ENCODE data around the gene CHD1.

CHD1 gene

DNA sequence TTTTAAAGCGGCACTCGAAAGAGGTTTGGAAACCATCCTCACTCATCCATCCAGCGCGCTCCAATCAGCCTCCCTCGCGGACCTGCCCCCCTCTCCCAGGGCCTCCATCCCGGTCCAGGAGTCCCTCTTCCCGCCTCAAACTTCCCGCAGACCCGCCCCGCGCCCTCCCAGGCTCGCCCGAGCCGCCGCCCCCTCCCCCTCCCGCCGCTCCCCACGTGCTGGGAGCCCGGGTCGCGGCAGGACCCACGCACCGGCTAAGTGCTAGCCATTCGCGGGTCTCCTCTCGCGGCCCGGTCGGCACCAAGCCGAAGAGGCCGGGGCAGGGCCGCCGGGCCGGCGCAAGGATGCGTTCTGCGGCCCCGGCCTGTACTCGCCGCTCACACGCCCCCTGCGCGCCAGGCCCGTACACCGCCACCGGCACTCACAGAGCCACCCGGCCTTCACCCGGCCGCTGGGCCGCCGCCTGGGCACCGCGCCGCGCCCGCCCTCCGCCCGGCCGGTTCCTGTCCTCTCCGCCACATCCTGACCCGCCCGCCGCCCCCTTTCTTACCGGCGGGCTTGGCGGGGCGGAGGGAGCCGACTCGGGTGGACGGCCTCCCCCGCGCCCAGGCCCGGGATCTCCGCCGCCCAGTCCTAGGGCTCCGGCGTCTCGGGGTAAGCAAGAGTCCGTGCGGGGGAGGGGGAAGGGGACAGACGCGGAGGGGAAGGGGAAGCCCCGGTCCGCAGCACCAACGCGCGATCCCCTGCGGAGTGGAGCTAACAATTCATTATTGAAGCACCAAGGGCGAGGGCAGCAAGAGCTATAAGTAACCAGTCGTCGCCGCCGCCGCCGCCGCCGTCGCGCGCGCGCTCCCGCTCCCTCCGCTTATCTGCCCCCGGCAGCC lies 576 bp downstream of the CHD1 start:
- Histone ChIP-seq H3K4me3 (peak overlapping the region; percentile 78 to 97 (median 93)), H3K4me2 (peak overlapping the region; percentile 54 to 88 (median 81)), H3K9me3 (replicated peaks in 1 of 11) (no peaks in the 10 kb centered on the region), H3K9ac (peak overlapping the region; percentile 93 to 100 (median 99)), H3K36me3 (peaks cover 26 to 36% (median 32%) of the 10 kb centered on the region in 11 experiments), H3K27me3 (no peaks in the 10 kb centered on the region), H3K4me1 (peaks cover 48 to 68% (median 61%) of the 10 kb centered on the region in 10 experiments), H3K27ac (peak overlapping the region; percentile 95 to 100 (median 100)), H4K20me1 (peaks cover 26 to 57% (median 45%) of the 10 kb centered on the region in 11 experiments; a peak in 21 of 22 replicates)
- no peak for TF ChIP-seq Cebpa-rat (IDR thresholded peaks at IDR 0.05)

DNA sequence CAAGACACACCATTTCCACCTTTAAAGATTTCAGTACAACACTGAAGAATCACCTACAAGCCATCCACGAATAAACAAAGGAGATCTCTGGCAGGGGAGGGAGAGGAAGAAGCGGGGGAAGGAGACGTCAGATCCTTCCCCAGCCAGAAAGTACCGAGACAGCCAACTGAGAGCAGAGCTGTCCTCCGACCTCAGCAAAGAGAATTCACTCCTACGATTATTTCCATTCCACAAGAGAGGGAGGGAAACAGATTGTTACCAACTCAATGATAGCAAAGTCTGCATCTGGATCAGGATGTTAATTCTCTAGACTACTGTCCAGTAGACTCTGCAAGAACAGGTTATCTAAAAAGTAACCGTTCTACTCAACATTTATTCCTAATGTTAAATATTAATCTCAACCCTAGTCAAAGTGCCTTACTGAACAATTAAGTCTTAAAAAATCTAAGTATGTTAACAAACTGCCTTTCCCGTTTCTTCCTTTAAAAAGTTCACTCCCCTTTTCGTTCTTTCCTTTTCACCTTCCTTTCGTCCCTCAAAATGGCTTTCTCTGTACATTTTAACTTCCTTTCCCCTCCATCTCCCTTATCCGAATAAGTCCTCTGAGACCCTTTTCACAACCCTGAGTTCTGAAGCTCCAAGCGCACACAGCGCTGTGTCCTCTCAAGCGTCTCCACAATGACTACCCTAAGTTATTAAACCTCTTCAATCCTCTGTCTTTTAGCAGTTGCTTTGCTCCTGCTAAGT lies 1.4 kb downstream of the CHD1 start:
- no peaks in the 10 kb centered on the region for H3K9me3 ChIP-seq (replicated peaks in 1 of 11)
- H3K9ac ChIP-seq = peak overlapping the region; percentile 93 to 100 (median 99)
- peaks cover 48 to 68% (median 62%) of the 10 kb centered on the region in 10 experiments for H3K4me1 ChIP-seq
- H3K27me3 ChIP-seq = no peaks in the 10 kb centered on the region
- H3K4me3 ChIP-seq = peak overlapping the region; percentile 78 to 97 (median 93)
- peaks cover 33 to 42% (median 38%) of the 10 kb centered on the region in 11 experiments for H3K36me3 ChIP-seq
- peak overlapping the region; percentile 95 to 100 (median 100) for H3K27ac ChIP-seq
- peaks cover 34 to 65% (median 48%) of the 10 kb centered on the region in 11 experiments; a peak in 21 of 22 replicates for H4K20me1 ChIP-seq
- H3K4me2 ChIP-seq = peak overlapping the region; percentile 54 to 88 (median 81)
- no peak for TF ChIP-seq Cebpa-rat (IDR thresholded peaks at IDR 0.05)

DNA sequence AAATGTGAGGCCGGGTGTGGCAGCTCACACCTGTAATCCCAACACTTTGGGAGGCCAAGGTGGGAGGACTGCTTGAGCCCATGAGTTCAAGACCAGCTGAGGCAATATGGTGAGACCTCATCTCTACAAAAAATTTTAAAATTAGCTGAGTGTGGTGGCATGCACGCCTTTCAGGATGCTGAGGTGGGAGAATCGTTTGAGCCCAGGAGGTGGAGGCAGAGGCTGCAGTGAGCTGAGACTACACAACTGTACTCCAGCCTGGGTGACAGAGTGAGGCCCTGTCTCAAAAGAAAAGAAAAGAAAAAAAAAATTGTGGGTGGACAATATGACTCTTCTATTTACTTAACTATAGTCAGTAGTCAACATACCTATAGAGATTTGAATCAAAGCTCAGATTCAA lies 4.8 kb downstream of the CHD1 start:
- TF ChIP-seq Cebpa-rat (IDR thresholded peaks at IDR 0.05) = no peak
- peak overlapping the region in 7 of 11 experiments; percentile 55 to 85 (median 73); a peak in 11 of 22 replicates for H3K27ac ChIP-seq
- H4K20me1 ChIP-seq = peaks cover 53 to 92% (median 77%) of the 10 kb centered on the region in 11 experiments; a peak in 21 of 22 replicates
- peaks cover 64 to 76% (median 69%) of the 10 kb centered on the region in 11 experiments for H3K36me3 ChIP-seq
- no peaks in the 10 kb centered on the region; a peak in 1 of 22 replicates for H3K9me3 ChIP-seq (replicated peaks in 1 of 11)
- H3K4me1 ChIP-seq = peaks cover 48 to 76% (median 63%) of the 10 kb centered on the region in 10 experiments
- peak overlapping the region in 2 of 10 experiments; percentile 9 to 47; a peak in 3 of 20 replicates for H3K4me3 ChIP-seq
- H3K27me3 ChIP-seq = no peaks in the 10 kb centered on the region
- H3K9ac ChIP-seq = peak overlapping the region in 7 of 11 experiments; percentile 10 to 79 (median 58); a peak in 11 of 22 replicates
- peak overlapping the region in 10 of 11 experiments; percentile 65 to 86 (median 80); a peak in 20 of 22 replicates for H3K4me2 ChIP-seq

DNA sequence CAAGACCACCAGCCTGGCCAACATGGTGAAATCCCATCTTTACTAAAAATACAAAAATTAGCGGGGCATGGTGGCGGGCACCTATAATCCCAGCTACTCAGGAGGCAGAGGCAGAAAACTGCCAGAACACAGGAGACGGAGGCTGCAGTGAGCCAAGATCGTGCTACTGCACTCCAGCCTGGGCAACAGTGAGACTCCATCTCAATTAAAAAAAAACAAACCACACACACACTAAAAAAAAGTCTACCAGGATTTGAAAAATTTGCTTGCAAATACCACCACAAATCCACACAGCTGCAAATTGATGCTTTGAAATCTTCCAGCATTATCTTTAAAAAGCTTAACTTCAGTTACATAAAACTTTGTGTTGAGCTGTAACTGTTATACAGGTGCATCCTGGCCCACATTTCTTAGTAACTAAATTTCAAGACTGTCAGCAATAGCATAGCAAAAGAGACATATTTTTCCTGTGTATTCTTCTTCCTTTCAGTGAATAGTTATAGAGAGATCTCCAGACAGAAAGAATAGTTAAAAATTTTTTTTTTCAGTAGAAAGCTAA lies 6.8 kb downstream of the CHD1 start:
- H3K27ac ChIP-seq = peak overlapping the region in 9 of 11 experiments; percentile 30 to 85 (median 67); a peak in 16 of 22 replicates
- H3K4me2 ChIP-seq = peak overlapping the region; percentile 65 to 86 (median 80)
- H3K27me3 ChIP-seq = no peaks in the 10 kb centered on the region
- H3K4me1 ChIP-seq = peaks cover 51 to 95% (median 73%) of the 10 kb centered on the region in 10 experiments
- peaks cover 66 to 100% (median 95%) of the 10 kb centered on the region in 11 experiments; a peak in 21 of 22 replicates for H4K20me1 ChIP-seq
- H3K9me3 ChIP-seq (replicated peaks in 1 of 11) = no peaks in the 10 kb centered on the region; a peak in 1 of 22 replicates
- H3K36me3 ChIP-seq = peaks cover 77 to 96% (median 87%) of the 10 kb centered on the region in 11 experiments
- H3K4me3 ChIP-seq = peak overlapping the region in 7 of 10 experiments; percentile 22 to 57 (median 39); a peak in 11 of 20 replicates
- TF ChIP-seq Cebpa-rat (IDR thresholded peaks at IDR 0.05) = no peak
- peak overlapping the region; percentile 29 to 79 (median 58); a peak in 19 of 22 replicates for H3K9ac ChIP-seq

DNA sequence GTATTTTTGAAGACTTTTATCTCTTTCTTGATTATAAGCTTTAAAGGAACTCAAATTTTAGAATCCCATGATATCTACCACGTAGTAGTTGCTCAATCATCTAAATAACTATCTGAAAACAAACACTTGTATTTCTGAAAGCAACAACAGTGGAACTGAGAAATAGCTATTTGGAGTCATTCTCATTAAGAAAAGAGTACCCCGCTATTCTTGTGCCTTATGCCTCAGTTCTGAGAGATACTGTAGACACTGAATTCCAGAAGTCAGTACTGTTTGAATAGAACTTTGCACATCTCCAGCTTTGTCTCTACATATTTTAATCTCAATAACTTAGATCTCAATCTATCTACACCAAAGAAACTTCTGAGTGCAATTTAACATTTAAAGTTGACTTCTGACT lies 11.4 kb downstream of the CHD1 start:
- no peak overlapping the region for H3K4me3 ChIP-seq
- H3K27me3 ChIP-seq = no peaks in the 10 kb centered on the region
- no peaks in the 10 kb centered on the region; a peak in 1 of 22 replicates for H3K9me3 ChIP-seq (replicated peaks in 1 of 11)
- H4K20me1 ChIP-seq = peaks cover 56 to 100% (median 99%) of the 10 kb centered on the region in 11 experiments; a peak in 20 of 22 replicates
- H3K9ac ChIP-seq = no peak overlapping the region
- H3K4me2 ChIP-seq = peak overlapping the region in 4 of 11 experiments; percentile 4 to 31 (median 16); a peak in 3 of 22 replicates
- peaks cover 28 to 77% (median 60%) of the 10 kb centered on the region in 10 experiments for H3K4me1 ChIP-seq
- peaks cover 57 to 100% (median 95%) of the 10 kb centered on the region in 11 experiments for H3K36me3 ChIP-seq
- TF ChIP-seq Cebpa-rat (IDR thresholded peaks at IDR 0.05) = no peak
- H3K27ac ChIP-seq = peak overlapping the region in 1 of 11 experiments; percentile 25; a peak in 1 of 22 replicates

DNA sequence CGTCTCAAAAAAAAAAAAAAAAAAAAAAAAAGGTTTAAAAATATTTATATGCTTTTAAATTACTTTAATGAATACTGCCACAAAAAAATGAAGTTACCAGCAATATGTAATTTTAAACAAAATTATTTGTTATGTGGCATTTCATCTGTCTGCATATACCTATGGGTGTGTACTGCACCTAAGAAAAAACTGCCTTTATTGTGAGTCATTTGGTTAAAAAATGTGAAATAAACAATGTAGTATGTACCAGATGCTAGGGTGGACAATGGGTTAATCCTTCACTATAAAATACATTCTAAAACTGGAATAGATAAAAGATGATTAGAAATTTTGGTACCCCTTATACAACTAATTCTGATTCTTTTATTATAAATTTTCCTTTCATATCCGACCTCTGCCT lies 12.3 kb downstream of the CHD1 start:
- Histone ChIP-seq H3K4me1 (peaks cover 25 to 68% (median 57%) of the 10 kb centered on the region in 10 experiments), H3K9ac (no peak overlapping the region), H3K27me3 (no peaks in the 10 kb centered on the region), H4K20me1 (peaks cover 51 to 100% (median 99%) of the 10 kb centered on the region in 11 experiments; a peak in 20 of 22 replicates), H3K27ac (peak overlapping the region in 1 of 11 experiments; percentile 25; a peak in 2 of 22 replicates), H3K4me2 (peak overlapping the region in 3 of 11 experiments; percentile 7 to 26 (median 21); a peak in 4 of 22 replicates), H3K36me3 (peaks cover 53 to 99% (median 98%) of the 10 kb centered on the region in 11 experiments), H3K9me3 (replicated peaks in 1 of 11) (no peaks in the 10 kb centered on the region; a peak in 1 of 22 replicates), H3K4me3 (no peak overlapping the region)
- no peak for TF ChIP-seq Cebpa-rat (IDR thresholded peaks at IDR 0.05)

DNA sequence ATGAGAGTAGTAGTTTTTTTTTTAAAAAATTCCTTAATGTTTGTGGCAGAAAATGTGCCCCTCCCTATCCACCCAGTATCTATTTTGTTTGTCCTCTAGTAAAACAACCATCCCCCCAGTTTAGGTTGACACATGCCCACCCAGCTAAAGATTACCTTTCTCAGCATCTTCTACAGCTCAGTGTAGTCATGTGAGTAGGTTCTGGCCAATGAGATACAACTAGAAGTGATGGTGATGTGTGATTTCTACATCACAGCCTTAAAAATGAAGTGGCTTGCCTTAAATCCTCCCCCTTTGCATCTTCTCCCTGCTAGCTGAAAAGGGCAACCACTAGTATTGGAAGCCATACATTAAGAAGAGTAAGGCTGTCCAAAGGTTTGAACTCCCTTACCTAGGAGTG lies 14.9 kb downstream of the CHD1 start:
- peaks cover 20 to 82% (median 42%) of the 10 kb centered on the region in 10 experiments; a peak in 19 of 20 replicates for H3K4me1 ChIP-seq
- no peak overlapping the region for H3K9ac ChIP-seq
- no peak overlapping the region for H3K27ac ChIP-seq
- peak overlapping the region in 2 of 11 experiments; percentile 6 to 37; a peak in 1 of 22 replicates for H3K4me2 ChIP-seq
- TF ChIP-seq Cebpa-rat (IDR thresholded peaks at IDR 0.05) = no peak
- H3K36me3 ChIP-seq = peaks cover 29 to 97% (median 91%) of the 10 kb centered on the region in 11 experiments
- H3K27me3 ChIP-seq = no peaks in the 10 kb centered on the region
- H4K20me1 ChIP-seq = peaks cover 45 to 100% (median 99%) of the 10 kb centered on the region in 11 experiments; a peak in 20 of 22 replicates
- no peaks in the 10 kb centered on the region for H3K9me3 ChIP-seq (replicated peaks in 1 of 11)
- H3K4me3 ChIP-seq = no peak overlapping the region
